Loucy (cell line): ENCODE results near the gene PFDN6.

Experiments used
- H2AFZ ChIP-seq: fragments of 200-600 bp; sonication (generic); 2 replicates; pipeline ENCODE4 v1.6.0; 2016; ENCODE audit warnings: antibody characterized with exemption, mild to moderate bottlenecking, low read length, moderate library complexity
- H3F3A ChIP-seq: fragments of 200-600 bp; 2 replicates; pipeline ENCODE4 v1.6.0; 2016; ENCODE audit warnings: antibody characterized with exemption, low read depth, mild to moderate bottlenecking
- H3K27me3 ChIP-seq: fragments of 200-600 bp; sonication (generic); 2 replicates; pipeline ENCODE4 v1.6.1; 2014; ENCODE audit warnings: low read length, mild to moderate bottlenecking; ENCODE audit not compliant: insufficient read depth, poor library complexity, severe bottlenecking
- H3K36me3 ChIP-seq: fragments of 200-600 bp; sonication (generic); 2 replicates; pipeline ENCODE4 v1.6.1; 2016; ENCODE audit warnings: low read length; ENCODE audit not compliant: insufficient read depth
- H3K4me1 ChIP-seq: fragments of 200-600 bp; sonication (generic); 2 replicates; pipeline ENCODE4 v1.5.1; 2014; ENCODE audit warnings: low read length, mild to moderate bottlenecking; ENCODE audit not compliant: insufficient read depth, poor library complexity, severe bottlenecking
- H3K4me2 ChIP-seq: fragments of 200-600 bp; sonication (generic); 2 replicates; pipeline ENCODE4 v1.6.0; 2014; ENCODE audit warnings: antibody characterized with exemption, low read length, low read depth, mild to moderate bottlenecking; ENCODE audit not compliant: poor library complexity, severe bottlenecking
- H3K4me3 ChIP-seq: fragments of 200-600 bp; sonication (generic); 2 replicates; pipeline ENCODE4 v1.5.1; 2014; ENCODE audit warnings: low read length, mild to moderate bottlenecking, mixed read lengths; ENCODE audit not compliant: poor library complexity, severe bottlenecking
- H3K79me2 ChIP-seq: fragments of 200-600 bp; sonication (generic); 2 replicates; pipeline ENCODE4 v1.6.1; 2014; ENCODE audit warnings: low read length; ENCODE audit not compliant: insufficient read depth
- H3K9ac ChIP-seq: fragments of 200-600 bp; sonication (generic); 2 replicates; pipeline ENCODE4 v1.6.0; 2014; ENCODE audit warnings: mild to moderate bottlenecking, low read depth, low read length, moderate library complexity; ENCODE audit not compliant: poor library complexity, severe bottlenecking
- H3K9me2 ChIP-seq: fragments of 200-600 bp; sonication (generic); replicated peaks from 2 replicates; pipeline ENCODE4 v1.6.1; 2016; ENCODE audit warnings: low read depth, low read length, mixed read lengths
- H3K9me3 ChIP-seq: fragments of 200-600 bp; sonication (generic); 2 replicates; pipeline ENCODE4 v1.6.1; 2014; ENCODE audit warnings: mild to moderate bottlenecking, antibody characterized with exemption, low read length, low read depth; ENCODE audit not compliant: insufficient read depth
- H4K20me1 ChIP-seq: fragments of 200-600 bp; sonication (generic); 2 replicates; pipeline ENCODE4 v1.6.0; 2014; ENCODE audit warnings: antibody characterized with exemption, low read length, mild to moderate bottlenecking; ENCODE audit not compliant: insufficient read depth, poor library complexity, severe bottlenecking
- CTCF ChIP-seq: fragments of 200-600 bp; sonication (generic); conservative IDR thresholded peaks from 2 replicates; pipeline ENCODE4 v1.5.1; 2014; ENCODE audit warnings: mild to moderate bottlenecking, antibody characterized with exemption, low read length
- EZH2phosphoT487 ChIP-seq: fragments of 200-600 bp; IDR thresholded peaks from 2 replicates; pipeline ENCODE4 v1.6.1; 2018; ENCODE audit warnings: antibody characterized with exemption, mild to moderate bottlenecking, moderate library complexity, borderline replicate concordance

The PFDN6 gene

DNA sequence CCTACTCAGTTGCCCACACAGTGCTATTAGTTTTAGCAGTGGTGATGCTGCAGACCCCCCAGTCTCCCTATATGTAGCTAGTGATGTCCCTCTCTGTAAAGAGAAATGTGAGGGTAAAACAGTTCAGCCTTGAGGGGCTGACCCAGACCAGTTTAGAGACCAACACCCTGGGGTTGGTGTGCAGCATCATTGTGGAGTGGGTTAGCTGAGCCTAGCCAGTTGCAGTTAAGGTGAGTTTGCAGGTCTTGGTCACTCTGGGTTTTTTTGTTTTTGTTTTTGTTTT is 12.9 kb upstream of the PFDN6 start:
- peaks cover 34% of the 10 kb centered on the region for H3K4me1 ChIP-seq
- H3K9me2 ChIP-seq: no peaks in the 10 kb centered on the region
- H4K20me1 ChIP-seq: peaks cover 47% of the 10 kb centered on the region

DNA sequence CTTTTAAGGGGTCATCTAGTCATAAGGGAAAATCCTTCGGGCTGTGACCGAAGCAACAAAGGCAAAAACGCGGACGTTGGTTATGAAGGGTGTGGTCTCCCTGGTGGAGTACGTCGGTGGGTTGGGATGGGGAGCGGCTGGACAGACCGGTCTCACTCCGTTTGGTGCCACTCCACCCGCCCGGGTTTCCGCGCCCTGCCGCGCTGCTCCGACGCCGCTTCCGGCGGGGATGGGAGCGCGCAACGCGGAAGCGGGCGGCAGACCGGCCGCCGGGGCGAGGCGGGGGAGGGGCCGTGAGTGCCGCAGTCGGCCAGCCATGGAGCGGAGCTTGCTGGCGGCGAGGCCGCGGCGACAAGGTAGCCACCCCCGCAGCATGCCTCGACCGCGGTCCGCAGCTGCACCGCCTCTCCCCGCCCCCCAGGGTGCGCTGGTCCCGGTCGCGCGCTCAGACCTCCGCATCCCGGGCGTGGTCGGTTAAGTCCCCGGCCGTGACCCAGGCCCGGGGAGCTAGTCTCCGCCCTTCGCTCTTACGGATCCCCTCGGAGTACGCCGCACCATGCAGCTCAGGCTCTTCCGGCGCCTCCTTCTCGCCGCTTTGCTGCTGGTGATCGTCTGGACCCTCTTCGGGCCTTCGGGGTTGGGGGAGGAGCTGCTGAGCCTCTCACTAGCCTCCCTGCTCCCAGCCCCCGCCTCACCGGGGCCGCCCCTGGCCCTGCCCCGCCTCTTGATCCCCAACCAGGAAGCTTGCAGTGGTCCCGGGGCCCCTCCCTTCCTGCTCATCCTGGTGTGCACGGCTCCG is 12.3 kb upstream of the PFDN6 start, which contains the start of gene B3GALT4:
Gene B3GALT4, plus strand, starts transcription at position 260 of the 799 bp plus-strand sequence. Its CDS starts 297 bp downstream, at position 557.
- Histone ChIP-seq H3K4me1 (peaks cover 34% of the 10 kb centered on the region), H3K4me2 (peak within 1 kb of the TSS; percentile 99), H3K36me3 (peaks cover 44% of the 10 kb centered on the region), H3K9me2 (no peaks in the 10 kb centered on the region), H3K9me3 (no peaks in the 10 kb centered on the region), H3K9ac (peak within 1 kb of the TSS; percentile 94), H2AFZ (no peak within 1 kb of the TSS), H3K4me3 (peak within 1 kb of the TSS; percentile 95), H3F3A (peaks cover 10% of the 10 kb centered on the region; the same call in 1 of the 2 replicates), H3K27me3 (peaks cover 3% of the 10 kb centered on the region), H3K79me2 (peaks cover 47% of the 10 kb centered on the region), H4K20me1 (peaks cover 47% of the 10 kb centered on the region)
- TF ChIP-seq CTCF (peak; percentile 30; the same call in 1 of the 2 replicates), EZH2phosphoT487 (no peak)

More for the DNA sequence above, 12.9 kb upstream of the PFDN6 start:
- H3K9ac ChIP-seq: peak overlapping the region; percentile 62
- peaks cover 44% of the 10 kb centered on the region for H3K36me3 ChIP-seq
- H3K9me3 ChIP-seq: no peaks in the 10 kb centered on the region
- peak overlapping the region; percentile 99 for H3K4me2 ChIP-seq
- no peak overlapping the region for H2AFZ ChIP-seq
- TF ChIP-seq CTCF (no peak), EZH2phosphoT487 (no peak)
- peaks cover 10% of the 10 kb centered on the region; the same call in 1 of the 2 replicates for H3F3A ChIP-seq
- peaks cover 49% of the 10 kb centered on the region for H3K79me2 ChIP-seq
- peaks cover 6% of the 10 kb centered on the region for H3K27me3 ChIP-seq
- peak overlapping the region; percentile 95 for H3K4me3 ChIP-seq

- H3K4me2 ChIP-seq: peak overlapping the region; percentile 99
- H3K4me1 ChIP-seq: peaks cover 30% of the 10 kb centered on the region
- peaks cover 44% of the 10 kb centered on the region for H3K36me3 ChIP-seq
- peaks cover 39% of the 10 kb centered on the region for H3K79me2 ChIP-seq
- peaks cover 10% of the 10 kb centered on the region; the same call in 1 of the 2 replicates for H3F3A ChIP-seq
- no peaks in the 10 kb centered on the region for H3K9me2 ChIP-seq
- no peaks in the 10 kb centered on the region for H3K9me3 ChIP-seq
- H3K9ac ChIP-seq: peak overlapping the region; percentile 62
- no peaks in the 10 kb centered on the region for H3K27me3 ChIP-seq
- TF ChIP-seq CTCF: peak; percentile 9; the same call in 1 of the 2 replicates
- no peak for TF ChIP-seq EZH2phosphoT487
- no peak overlapping the region for H2AFZ ChIP-seq
- peaks cover 39% of the 10 kb centered on the region for H4K20me1 ChIP-seq
- H3K4me3 ChIP-seq: peak overlapping the region; percentile 95
Measured at GRCh38 chr6:33277663-33278391, 11.6 kb upstream of the PFDN6 start.
